HCT116 (cell line): ENCODE results near the gene AOPEP.

ENCODE experiments used
- CEBPB ChIP-seq: IDR thresholded peaks from 2 replicates; pipeline ENCODE4 v1.6.1; 2012; ENCODE audit warnings: low read depth
- CTCF ChIP-seq, 3 experiments: fragments of 200-600 bp in 1 of 3; sonication (generic) in 1 of 3; IDR thresholded peaks in 2 of 3; conservative IDR thresholded peaks in 1 of 3; 2 replicates each; pipeline ENCODE4 v1.5.1; 2012 to 2017; ENCODE audit warnings: low read depth in 2 of 3, low read length in 2 of 3, antibody characterized with exemption in 1 of 3, borderline replicate concordance in 1 of 3, control low read depth in 1 of 3, mild to moderate bottlenecking in 1 of 3, mixed read lengths in 1 of 3, mixed run types in 1 of 3, moderate library complexity in 1 of 3; ENCODE audit not compliant: insufficient read depth in 1 of 3
- EZH2 ChIP-seq: fragments of 200-600 bp; sonication (generic); IDR thresholded peaks from 2 replicates; pipeline ENCODE4 v1.6.1; 2017; ENCODE audit warnings: antibody characterized with exemption, mixed run types
- EZH2phosphoT487 ChIP-seq: fragments of 200-600 bp; IDR thresholded peaks from 2 replicates; pipeline ENCODE4 v1.6.1; 2018; ENCODE audit warnings: antibody characterized with exemption, borderline replicate concordance
- POLR2A ChIP-seq: IDR thresholded peaks from 2 replicates; pipeline ENCODE4 v1.7.0; 2011; ENCODE audit warnings: borderline replicate concordance; ENCODE audit not compliant: insufficient read depth, insufficient read length; ENCODE audit errors: extremely low read depth
- POLR2AphosphoS5 ChIP-seq: IDR thresholded peaks from 2 replicates; pipeline ENCODE4 v1.6.1; 2011; ENCODE audit warnings: mild to moderate bottlenecking, low read depth, low read length, moderate library complexity
- SIN3A ChIP-seq: IDR thresholded peaks from 2 replicates; pipeline ENCODE4 v1.6.1; 2012; ENCODE audit warnings: low read depth
- TCF7L2 ChIP-seq: IDR thresholded peaks from 2 replicates; pipeline ENCODE4 v1.7.0; 2011; ENCODE audit warnings: borderline replicate concordance, inconsistent platforms; ENCODE audit not compliant: insufficient read depth, insufficient read length; ENCODE audit errors: extremely low read depth
- YY1 ChIP-seq: IDR thresholded peaks from 2 replicates; pipeline ENCODE4 v1.6.1; 2011; ENCODE audit warnings: low read length, low read depth, moderate library complexity, mild to moderate bottlenecking; ENCODE audit not compliant: insufficient replicate concordance; ENCODE audit errors: extremely low read depth
- ZNF274 ChIP-seq: fragments of 200-500 bp; sonication (Bioruptor generic); IDR thresholded peaks from 2 replicates; pipeline ENCODE4 v1.6.1; 2014; ENCODE audit warnings: mild to moderate bottlenecking, low read depth, low read length, inconsistent platforms

GRCh38 chr9:94778013-94778412 is 51.5 kb downstream of the AOPEP start:
- TF ChIP-seq EZH2 (no peak), SIN3A (no peak), POLR2A (no peak), CTCF (IDR thresholded peaks at IDR 0.05 in 2 of 3, conservative IDR thresholded peaks at IDR 0.05 in 1 of 3; ENCODE audit: borderline replicate concordance in 1 of 3, insufficient read depth in 1 of 3, low read depth in 2 of 3, low read length in 2 of 3) (no peak), POLR2AphosphoS5 (no peak), TCF7L2 (no peak), EZH2phosphoT487 (no peak), CEBPB (no peak), ZNF274 (no peak), YY1 (no peak)
